Thyroid gland (tissue), 4 donors: ENCODE measurements around the gene HMOX1. TPM values are rescaled to one million over a fixed set of nuclear protein-coding genes. Genes with fewer than 3 reads are reported as not detected.

Experiments used
- DNase-seq, 2 donors: peaks; one replicate each; pipeline ENCODE4 v3.0.0-alpha.2; 2019
- H3K27ac ChIP-seq, 3 donors: fragments of 200-600 bp; sonication (generic); 1 replicate in 2 of 3; 2 replicates in 1 of 3; pipeline ENCODE4 v1.5.1; 2016 to 2019; ENCODE audit warnings: mild to moderate bottlenecking in 1 of 3, moderate library complexity in 1 of 3
- H3K27me3 ChIP-seq: fragments of 200-600 bp; sonication (generic); one replicate; pipeline ENCODE4 v1.5.1; 2019
- H3K36me3 ChIP-seq, 2 donors: fragments of 200-600 bp; sonication (generic); one replicate each; pipeline ENCODE4 v1.5.1; 2016 to 2019
- H3K4me1 ChIP-seq, 2 donors: fragments of 200-600 bp; sonication (generic); one replicate each; pipeline ENCODE4 v1.5.1; 2017 to 2019
- H3K4me3 ChIP-seq, 3 donors: fragments of 200-600 bp; sonication (generic); replicated peaks in 1 of 3; 1 replicate in 2 of 3; 2 replicates in 1 of 3; pipeline ENCODE4 v1.5.1; 2016; ENCODE audit warnings: mild to moderate bottlenecking in 1 of 3
- H3K9me3 ChIP-seq: fragments of 200-600 bp; sonication (generic); one replicate; pipeline ENCODE4 v1.5.1; 2017
- POLR2A ChIP-seq, 2 donors: fragments of 450-650 bp; IDR thresholded peaks; one replicate each; pipeline ENCODE4 v1.6.1; 2017; ENCODE audit warnings: antibody characterized with exemption in 2 of 2, mild to moderate bottlenecking in 2 of 2, moderate library complexity in 1 of 2
- WGBS, 2 donors: methylation state at CpG; one replicate each; pipeline ENCODE4 v1.1.5; 2017; 5-methylcytosine and 5-hydroxymethylcytosine counted together
- intact Hi-C: fragments of 100-400 bp; cut with DNase I; formaldehyde crosslinking; loops from one replicate; pipeline ENCODE4 v1.15.1; 2023
- total RNA-seq, 4 donors: library from RNA; depleted of rRNA; stranded (reverse); fragments of >200 nt; gene quantifications; one replicate each; pipeline ENCODE4 v1.2.3, GENCODE V29; 2016
- TF ChIP-seq, protein P1 (sequence below), 6 experiments: fragments of 200-600 bp in 3 of 6; fragments of 450-650 bp in 3 of 6; sonication (generic) in 3 of 6; IDR thresholded peaks; one replicate each; pipeline ENCODE4 v1.5.1; 2016 to 2019; ENCODE audit warnings: antibody characterized with exemption in 6 of 6, mild to moderate bottlenecking in 2 of 6, inconsistent platforms in 1 of 6, moderate library complexity in 1 of 6

The HMOX1 gene
- total RNA-seq, 4 donors from 2014 or later: 5.2 to 13.0 (median 6.9) TPM

DNA sequence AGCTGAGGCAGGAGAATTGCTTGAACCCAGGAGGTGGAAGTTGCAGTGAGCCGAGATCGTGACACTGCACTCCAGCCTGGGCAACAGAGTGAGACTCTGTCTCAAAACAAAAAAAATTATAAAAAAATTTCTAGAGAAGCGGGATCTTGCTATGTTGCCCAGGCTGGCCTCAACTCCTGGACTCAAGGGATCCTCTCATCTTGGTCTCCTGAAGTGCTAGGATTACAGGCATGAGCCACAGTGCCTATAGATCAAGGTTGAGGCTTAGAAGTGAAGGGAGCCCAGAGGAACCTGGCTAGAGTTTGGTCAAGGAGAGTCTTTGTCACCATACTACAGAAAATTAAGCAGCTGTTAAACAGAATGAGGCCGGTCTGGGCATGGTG, 17.7 kb downstream of the HMOX1 start:
- intact Hi-C loops: no loop called here
- 97% methylated on average over 4 of the region's 4 CpGs for WGBS, 2 donors
- no peak overlapping the region for H3K27ac ChIP-seq
- no peaks in the 10 kb centered on the region for H3K9me3 ChIP-seq
- H3K4me1 ChIP-seq: peaks cover 18 to 28% of the 10 kb centered on the region in 2 donors
- H3K27me3 ChIP-seq: no peaks in the 10 kb centered on the region
- TF ChIP-seq, protein P1, sequence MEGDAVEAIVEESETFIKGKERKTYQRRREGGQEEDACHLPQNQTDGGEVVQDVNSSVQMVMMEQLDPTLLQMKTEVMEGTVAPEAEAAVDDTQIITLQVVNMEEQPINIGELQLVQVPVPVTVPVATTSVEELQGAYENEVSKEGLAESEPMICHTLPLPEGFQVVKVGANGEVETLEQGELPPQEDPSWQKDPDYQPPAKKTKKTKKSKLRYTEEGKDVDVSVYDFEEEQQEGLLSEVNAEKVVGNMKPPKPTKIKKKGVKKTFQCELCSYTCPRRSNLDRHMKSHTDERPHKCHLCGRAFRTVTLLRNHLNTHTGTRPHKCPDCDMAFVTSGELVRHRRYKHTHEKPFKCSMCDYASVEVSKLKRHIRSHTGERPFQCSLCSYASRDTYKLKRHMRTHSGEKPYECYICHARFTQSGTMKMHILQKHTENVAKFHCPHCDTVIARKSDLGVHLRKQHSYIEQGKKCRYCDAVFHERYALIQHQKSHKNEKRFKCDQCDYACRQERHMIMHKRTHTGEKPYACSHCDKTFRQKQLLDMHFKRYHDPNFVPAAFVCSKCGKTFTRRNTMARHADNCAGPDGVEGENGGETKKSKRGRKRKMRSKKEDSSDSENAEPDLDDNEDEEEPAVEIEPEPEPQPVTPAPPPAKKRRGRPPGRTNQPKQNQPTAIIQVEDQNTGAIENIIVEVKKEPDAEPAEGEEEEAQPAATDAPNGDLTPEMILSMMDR (IDR thresholded peaks at IDR 0.05): no peak
- no peak for TF ChIP-seq POLR2A (IDR thresholded peaks at IDR 0.05)
- no peak for DNase-seq
- H3K4me3 ChIP-seq: no peak overlapping the region
- H3K36me3 ChIP-seq: peaks cover 0 to 3% of the 10 kb centered on the region in 2 donors

DNA sequence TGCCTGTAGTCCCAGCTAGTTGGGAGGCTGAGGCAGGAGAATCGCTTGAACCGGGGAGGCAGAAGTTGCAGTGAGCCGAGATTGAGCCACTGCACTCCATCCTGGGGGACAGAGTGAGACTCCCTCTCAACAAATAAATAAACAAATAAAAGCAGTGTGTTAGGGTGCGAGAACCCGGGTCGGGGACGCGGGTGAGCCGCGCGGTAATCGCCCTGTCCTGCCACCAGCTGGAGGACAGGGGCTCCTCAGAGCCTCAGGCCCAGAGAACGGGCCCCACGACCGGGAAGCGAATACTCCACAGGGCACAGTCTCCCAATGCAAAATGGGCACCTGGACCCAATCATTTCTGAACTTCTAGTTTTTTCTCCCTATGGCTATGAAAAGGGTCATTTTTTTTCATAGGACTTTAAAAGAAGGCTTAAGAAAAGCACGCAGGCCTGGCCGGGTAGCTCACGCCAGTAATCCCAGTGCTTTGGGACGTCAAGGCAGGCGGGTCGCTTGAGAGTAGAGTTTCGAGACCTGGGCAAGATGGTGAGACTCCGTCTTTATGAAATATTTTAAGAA, 18.3 kb downstream of the HMOX1 start:
- Histone ChIP-seq H3K27ac (peak overlapping the region in 2 of 3 donors; percentile 5 to 62), H3K36me3 (peaks cover 0 to 3% of the 10 kb centered on the region in 2 donors), H3K4me1 (peaks cover 14 to 23% of the 10 kb centered on the region in 2 donors), H3K27me3 (no peaks in the 10 kb centered on the region), H3K9me3 (no peaks in the 10 kb centered on the region), H3K4me3 (peak overlapping the region in 2 of 3 donors; percentile 15 to 91)
- TF ChIP-seq, protein P1 (IDR thresholded peaks at IDR 0.05): no peak
- TF ChIP-seq POLR2A (IDR thresholded peaks at IDR 0.05): no peak
- intact Hi-C loops: no loop called here
- WGBS, 2 donors: 82 to 83% methylated on average over 24 of the region's 24 CpGs
- DNase-seq: no peak

DNA sequence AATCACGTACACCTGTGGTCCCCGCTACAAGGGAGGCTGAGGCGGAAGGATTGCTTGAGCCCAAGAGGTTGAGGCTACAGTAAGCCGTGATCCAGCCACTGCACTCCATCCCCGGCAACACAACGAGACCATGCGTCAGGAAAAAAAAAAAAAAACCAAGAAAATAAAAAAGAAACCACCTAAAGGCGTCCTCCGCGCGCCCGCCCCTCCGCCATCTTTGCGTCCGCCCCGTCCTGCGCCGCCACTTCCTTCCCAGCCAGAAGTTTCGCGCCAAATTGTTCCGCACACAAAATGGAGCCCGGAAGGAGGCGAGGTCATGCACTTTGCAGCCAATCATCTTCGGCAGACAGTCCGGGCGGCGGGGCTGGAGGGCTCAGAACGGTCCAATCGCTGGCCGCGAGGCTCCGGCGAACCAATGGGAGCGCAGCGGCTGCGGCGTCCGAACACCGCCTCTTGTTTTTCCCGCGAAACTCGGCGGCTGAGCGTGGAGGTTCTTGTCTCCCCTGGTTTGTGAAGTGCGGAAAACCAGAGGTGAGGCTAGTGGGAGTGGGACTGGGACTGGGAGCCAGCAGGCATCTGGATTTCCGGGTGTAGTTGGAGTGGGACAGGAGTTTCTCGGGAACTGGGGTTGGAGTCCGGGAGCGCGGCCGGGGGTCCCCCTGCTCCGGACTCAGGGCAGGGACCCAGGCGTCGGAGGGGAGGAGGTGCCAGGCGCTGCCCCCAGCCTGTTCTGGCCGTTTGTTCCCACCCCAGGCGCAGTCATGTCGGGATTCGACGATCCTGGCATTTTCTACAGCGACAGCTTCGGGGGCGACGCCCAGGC, 19.0 kb downstream of the HMOX1 start, which contains the start of gene MCM5:
Gene MCM5, plus strand, starts transcription at position 463 of the 823 bp plus-strand sequence. Its CDS starts 299 bp downstream, at position 762.
- Histone ChIP-seq H3K9me3 (no peaks in the 10 kb centered on the region), H3K27ac (peak within 1 kb of the TSS in 2 of 3 donors; percentile 5 to 62), H3K27me3 (no peaks in the 10 kb centered on the region), H3K4me1 (peaks cover 10 to 19% of the 10 kb centered on the region in 2 donors), H3K4me3 (peak within 1 kb of the TSS; percentile 14 to 91 (median 32)), H3K36me3 (peaks cover 0 to 3% of the 10 kb centered on the region in 2 donors)
- intact Hi-C loops: no loop called here
- DNase-seq: peak; percentile 97 to 98
- peak in 1 of 2 donors; percentile 43 for TF ChIP-seq POLR2A (IDR thresholded peaks at IDR 0.05)
- TF ChIP-seq, protein P1 (IDR thresholded peaks at IDR 0.05): no peak
- whole genome bisulfite sequencing, 2 donors: 3 to 4% methylated on average over 41 to 51 of the region's 64 CpGs

DNA sequence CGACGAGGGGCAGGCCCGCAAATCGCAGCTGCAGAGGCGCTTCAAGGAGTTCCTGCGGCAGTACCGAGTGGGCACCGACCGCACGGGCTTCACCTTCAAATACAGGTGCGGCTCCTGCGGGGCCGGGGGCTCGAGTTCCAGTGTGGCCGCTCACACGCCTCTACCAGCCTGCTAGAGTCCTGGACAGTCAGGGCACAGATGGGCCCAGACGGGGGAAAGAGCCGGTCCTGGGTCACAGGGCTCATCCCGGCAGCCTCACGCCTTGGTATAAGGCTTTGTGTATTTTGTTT, 19.6 kb downstream of the HMOX1 start:
- intact Hi-C loops: no loop called here
- Histone ChIP-seq H3K27me3 (no peaks in the 10 kb centered on the region), H3K9me3 (no peaks in the 10 kb centered on the region), H3K4me1 (peaks cover 10 to 19% of the 10 kb centered on the region in 2 donors), H3K27ac (no peak overlapping the region), H3K36me3 (peaks cover 0 to 3% of the 10 kb centered on the region in 2 donors), H3K4me3 (peak overlapping the region; percentile 14 to 91 (median 32))
- DNase-seq: no peak
- TF ChIP-seq, protein P1 (IDR thresholded peaks at IDR 0.05): no peak
- no peak for TF ChIP-seq POLR2A (IDR thresholded peaks at IDR 0.05)
- 1 to 2% methylated on average over 12 to 18 of the region's 20 CpGs for WGBS, 2 donors

DNA sequence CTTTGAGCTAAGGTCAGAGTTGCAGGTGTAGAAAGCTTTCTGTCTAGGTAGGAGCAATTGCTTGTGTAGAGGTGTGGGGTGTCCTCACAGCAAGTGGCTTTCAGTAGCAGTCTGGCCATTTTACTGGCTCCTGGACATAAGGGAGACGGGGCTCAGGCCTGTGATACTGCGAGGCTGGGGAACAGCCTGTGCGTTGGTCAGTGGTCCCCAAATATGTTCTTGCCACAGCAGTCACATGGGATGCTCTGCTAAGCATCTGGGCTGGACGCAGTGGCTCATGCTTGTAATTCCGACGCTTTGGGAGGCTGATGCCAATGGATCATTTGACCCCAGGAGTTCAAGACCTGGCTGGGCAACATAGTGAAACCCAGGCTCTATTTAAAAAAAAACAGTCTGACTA, 21.0 kb downstream of the HMOX1 start:
- TF ChIP-seq, protein P1 (IDR thresholded peaks at IDR 0.05): no peak
- TF ChIP-seq POLR2A (IDR thresholded peaks at IDR 0.05): no peak
- no peak for DNase-seq
- no peak overlapping the region for H3K27ac ChIP-seq
- WGBS, 2 donors: 83 to 93% methylated on average over 5 to 6 of the region's 6 CpGs
- no peak overlapping the region for H3K4me3 ChIP-seq
- no peaks in the 10 kb centered on the region for H3K27me3 ChIP-seq
- H3K9me3 ChIP-seq: no peaks in the 10 kb centered on the region
- peaks cover 7% of the 10 kb centered on the region in 2 donors for H3K36me3 ChIP-seq
- intact Hi-C loops: no loop called here
- peaks cover 10 to 19% of the 10 kb centered on the region in 2 donors for H3K4me1 ChIP-seq
